H1 (cell line): ENCODE data around the gene KLHL29. TPM values are rescaled to one million over a fixed set of nuclear protein-coding genes. Genes with fewer than 3 reads are reported as not detected.

Experiments used
- CTCF ChIA-PET: fragments of 300-600 bp; sonication (Branson Sonifier 250); formaldehyde crosslinking; loops from one replicate; lab custom pipeline; 2021; ENCODE audit not compliant: partially characterized antibody; lab: Charles Lee
- POLR2A ChIA-PET: fragments of 300-600 bp; sonication (Branson Sonifier 250); formaldehyde crosslinking; loops from one replicate; lab custom pipeline; 2021; ENCODE audit warnings: inconsistent platforms; ENCODE audit not compliant: partially characterized antibody; lab: Charles Lee
- DNase-seq, 2 experiments: peaks; one replicate each; pipeline versions ENCODE4 v3.0.0 to v3.0.0-alpha.2; 2010 to 2022; ENCODE audit warnings: low spot score in 2 of 2, low read depth in 1 of 2, mixed read lengths in 1 of 2
- FAIRE-seq: peaks from 2 replicates; lab custom pipeline; 2011; peaks lifted over from hg19 to GRCh38; lab: Jason Lieb, UNC
- H2AFZ ChIP-seq: 2 replicates; pipeline ENCODE4 v1.8.1; 2012; ENCODE audit warnings: low read length, inconsistent platforms
- H2AK5ac ChIP-seq: 2 replicates; pipeline ENCODE4 v1.6.1; 2013; ENCODE audit warnings: low read depth, low read length
- H2BK120ac ChIP-seq: replicated peaks from 2 replicates; pipeline ENCODE3; 2013; ENCODE audit warnings: low read depth, low read length, inconsistent platforms
- H2BK12ac ChIP-seq: 2 replicates; pipeline ENCODE4 v1.6.1; 2013; ENCODE audit warnings: low read depth, low read length
- H2BK15ac ChIP-seq: 2 replicates; pipeline ENCODE4 v1.6.1; 2013; ENCODE audit warnings: low read length
- H2BK20ac ChIP-seq: 2 replicates; pipeline ENCODE4 v1.6.1; 2013; ENCODE audit warnings: low read length
- H2BK5ac ChIP-seq: 2 replicates; pipeline ENCODE4 v1.6.1; 2013; ENCODE audit warnings: low read depth, low read length
- H3K14ac ChIP-seq: 2 replicates; pipeline ENCODE4 v1.6.1; 2013; ENCODE audit warnings: inconsistent platforms; ENCODE audit not compliant: insufficient read length
- H3K18ac ChIP-seq: 2 replicates; pipeline ENCODE4 v1.6.1; 2013; ENCODE audit warnings: low read length; ENCODE audit errors: extremely low read depth
- H3K23ac ChIP-seq: 2 replicates; pipeline ENCODE4 v1.6.1; 2013; ENCODE audit warnings: inconsistent platforms; ENCODE audit not compliant: insufficient read length
- H3K23me2 ChIP-seq: 2 replicates; pipeline ENCODE4 v1.6.1; 2013; ENCODE audit warnings: low read depth, low read length
- H3K27ac ChIP-seq: 2 replicates; pipeline ENCODE4 v1.6.1; 2011; ENCODE audit warnings: low read depth, low read length, inconsistent platforms
- H3K27me3 ChIP-seq, 4 experiments: replicated peaks in 1 of 4; 1 replicate in 1 of 4; 2 replicates in 3 of 4; pipeline versions ENCODE4 v1.6.1 to v1.8.1; 2011 to 2013; ENCODE audit warnings: low read length in 3 of 4, mild to moderate bottlenecking in 3 of 4, inconsistent platforms in 2 of 4, mixed read lengths in 2 of 4, moderate library complexity in 1 of 4; ENCODE audit not compliant: control insufficient read depth in 3 of 4, insufficient read depth in 3 of 4; ENCODE audit errors: extremely low read depth in 1 of 4
- H3K36me3 ChIP-seq, 4 experiments: 2 replicates each; pipeline versions ENCODE4 v1.6.1 to v1.8.1; 2011 to 2013; ENCODE audit warnings: mild to moderate bottlenecking in 4 of 4, low read length in 3 of 4, moderate library complexity in 2 of 4, control low read depth in 1 of 4, inconsistent platforms in 1 of 4; ENCODE audit not compliant: insufficient read depth in 4 of 4, control insufficient read depth in 2 of 4
- H3K4ac ChIP-seq: replicated peaks from 2 replicates; pipeline ENCODE3; 2013; ENCODE audit warnings: low read length, low read depth, mixed read lengths, inconsistent platforms; ENCODE audit not compliant: insufficient read length
- H3K4me1 ChIP-seq, 4 experiments: replicated peaks in 1 of 4; 1 replicate in 1 of 4; 2 replicates in 3 of 4; pipeline versions ENCODE4 v1.6.1 to v1.8.1; 2011 to 2013; ENCODE audit warnings: low read length in 3 of 4, inconsistent platforms in 2 of 4, mixed read lengths in 1 of 4; ENCODE audit not compliant: insufficient read depth in 4 of 4, control insufficient read depth in 3 of 4
- H3K4me2 ChIP-seq, 2 experiments: 2 replicates each; pipeline versions ENCODE4 v1.6.1 to v1.8.1; 2011 to 2013; ENCODE audit warnings: low read depth in 2 of 2, low read length in 2 of 2, control low read depth in 1 of 2, inconsistent platforms in 1 of 2, mild to moderate bottlenecking in 1 of 2; ENCODE audit not compliant: insufficient read depth in 1 of 2
- H3K4me3 ChIP-seq, 4 experiments: fragments of 200-600, 300-600 bp in 1 of 4; sonication (generic), shearing (Covaris generic), sonication (Bioruptor Twin) in 1 of 4; 2 replicates each; pipeline versions ENCODE4 v1.5.1 to v1.8.1; 2011 to 2016; ENCODE audit warnings: low read length in 4 of 4, low read depth in 3 of 4, control low read depth in 2 of 4, inconsistent platforms in 2 of 4, mild to moderate bottlenecking in 2 of 4, mixed read lengths in 1 of 4, moderate library complexity in 1 of 4; ENCODE audit not compliant: insufficient read depth in 2 of 4; ENCODE audit errors: extremely low read depth in 1 of 4
- H3K56ac ChIP-seq: replicated peaks from 2 replicates; pipeline ENCODE3; 2013; ENCODE audit warnings: low read depth, mild to moderate bottlenecking, mixed read lengths, low read length, inconsistent platforms; ENCODE audit not compliant: insufficient read length
- H3K79me1 ChIP-seq: 2 replicates; pipeline ENCODE4 v1.6.1; 2013; ENCODE audit warnings: low read depth, low read length, control low read depth
- H3K79me2 ChIP-seq, 2 experiments: 2 replicates each; pipeline versions ENCODE4 v1.6.1 to v1.8.1; 2012 to 2013; ENCODE audit warnings: low read length in 2 of 2, mild to moderate bottlenecking in 2 of 2, inconsistent platforms in 1 of 2; ENCODE audit not compliant: insufficient read depth in 2 of 2, control insufficient read depth in 1 of 2
- H3K9ac ChIP-seq, 4 experiments: replicated peaks in 1 of 4; 1 replicate in 1 of 4; 2 replicates in 3 of 4; pipeline versions ENCODE4 v1.6.1 to v1.8.1; 2011 to 2013; ENCODE audit warnings: low read depth in 3 of 4, low read length in 3 of 4, control low read depth in 2 of 4, mild to moderate bottlenecking in 2 of 4, moderate library complexity in 2 of 4, inconsistent platforms in 1 of 4; ENCODE audit errors: extremely low read depth in 1 of 4
- H3K9me3 ChIP-seq, 2 experiments: 2 replicates each; pipeline versions ENCODE4 v1.6.1 to v1.8.1; 2012 to 2013; ENCODE audit warnings: mild to moderate bottlenecking in 2 of 2, moderate library complexity in 2 of 2, control low read depth in 1 of 2, inconsistent platforms in 1 of 2, low read depth in 1 of 2, low read length in 1 of 2, mixed read lengths in 1 of 2; ENCODE audit not compliant: insufficient read depth in 2 of 2
- H4K20me1 ChIP-seq, 2 experiments: replicated peaks in 1 of 2; 2 replicates each; pipeline versions ENCODE3 to v1.8.1; 2011 to 2013; ENCODE audit warnings: inconsistent platforms in 2 of 2, low read length in 2 of 2, mild to moderate bottlenecking in 1 of 2; ENCODE audit not compliant: insufficient read depth in 2 of 2, control insufficient read depth in 1 of 2
- H4K5ac ChIP-seq: 2 replicates; pipeline ENCODE4 v1.6.1; 2013; ENCODE audit warnings: low read length, low read depth, mixed read lengths, inconsistent platforms; ENCODE audit not compliant: insufficient read length
- H4K8ac ChIP-seq: 2 replicates; pipeline ENCODE4 v1.8.0; 2013; ENCODE audit warnings: mild to moderate bottlenecking, moderate library complexity, low read length, inconsistent platforms; ENCODE audit not compliant: insufficient read depth; ENCODE audit errors: extremely low read depth
- H4K91ac ChIP-seq: replicated peaks from 2 replicates; pipeline ENCODE3; 2013; ENCODE audit warnings: low read length, mixed read lengths, inconsistent platforms; ENCODE audit not compliant: insufficient read length
- BRCA1 ChIP-seq: IDR thresholded peaks from 2 replicates; pipeline ENCODE4 v1.6.1; 2012; ENCODE audit warnings: low read depth, low read length, improper control_type of control experiment
- GTF2F1 ChIP-seq: IDR thresholded peaks from 2 replicates; pipeline ENCODE4 v1.6.1; 2012; ENCODE audit warnings: low read depth, low read length, improper control_type of control experiment, borderline replicate concordance
- HDAC2 ChIP-seq, 2 experiments: fragments of 300-600 bp in 1 of 2; sonication (generic) in 1 of 2; IDR thresholded peaks; 2 replicates each; pipeline ENCODE4 v1.6.1; 2011 to 2012; ENCODE audit warnings: low read depth in 2 of 2, low read length in 2 of 2, mild to moderate bottlenecking in 2 of 2, moderate library complexity in 2 of 2, borderline replicate concordance in 1 of 2, inconsistent platforms in 1 of 2
- KDM5A ChIP-seq: fragments of 200-600 bp; IDR thresholded peaks from 2 replicates; pipeline ENCODE4 v1.7.1; 2012; ENCODE audit warnings: mild to moderate bottlenecking, low read length, inconsistent platforms, mixed read lengths
- POU5F1 ChIP-seq: IDR thresholded peaks from 2 replicates; pipeline ENCODE4 v1.6.1; 2011; ENCODE audit warnings: low read depth, mild to moderate bottlenecking, low read length, moderate library complexity
- SIN3A ChIP-seq, 2 experiments: IDR thresholded peaks in 1 of 2; conservative IDR thresholded peaks in 1 of 2; 2 replicates each; pipeline ENCODE4 v1.6.1; 2011 to 2012; ENCODE audit warnings: low read length in 2 of 2, improper control_type of control experiment in 1 of 2, low read depth in 1 of 2, mild to moderate bottlenecking in 1 of 2
- SP1 ChIP-seq: IDR thresholded peaks from 2 replicates; pipeline ENCODE4 v1.6.1; 2011; ENCODE audit warnings: low read depth, low read length
- SP2 ChIP-seq: IDR thresholded peaks from 2 replicates; pipeline ENCODE4 v1.6.1; 2012; ENCODE audit warnings: mild to moderate bottlenecking, low read length, inconsistent platforms
- SP4 ChIP-seq: IDR thresholded peaks from 2 replicates; pipeline ENCODE4 v1.6.1; 2012; ENCODE audit warnings: low read length, inconsistent platforms
- SUZ12 ChIP-seq: fragments of 200-600 bp; sonication (generic); IDR thresholded peaks from 2 replicates; pipeline ENCODE4 v1.6.1; 2012; ENCODE audit warnings: mild to moderate bottlenecking, inconsistent platforms, low read length, moderate library complexity, mixed read lengths
- TBP ChIP-seq: IDR thresholded peaks from 2 replicates; pipeline ENCODE4 v1.6.1; 2011; ENCODE audit warnings: low read depth, low read length, improper control_type of control experiment
- TEAD4 ChIP-seq: IDR thresholded peaks from 2 replicates; pipeline ENCODE4 v1.6.1; 2012; ENCODE audit warnings: low read depth, low read length, inconsistent platforms, mixed read lengths
- WGBS, 2 experiments: shearing (Covaris generic) in 1 of 2; methylation state at CpG; one replicate each; pipeline versions ENCODE4 v1.1.6 to v1.1.7; 2013 to 2015; ENCODE audit warnings: low lambda C conversion rate in 2 of 2, mixed read lengths in 2 of 2, inconsistent platforms in 1 of 2, low coverage in 1 of 2, missing lambda C conversion rate in 1 of 2; ENCODE audit not compliant: insufficient replicate concordance in 2 of 2, insufficient coverage in 1 of 2, insufficient read length in 1 of 2; ENCODE audit errors: extremely low coverage in 1 of 2, missing lambda C conversion rate in 1 of 2; 5-methylcytosine and 5-hydroxymethylcytosine counted together
- polyA plus RNA-seq, 7 experiments: library from polyadenylated mRNA; depleted of rRNA in 3 of 7; stranded (reverse) in 5 of 7; unstranded in 2 of 7; fragments of >200 nt in 5 of 7; fragments of 200-250 nt in 2 of 7; gene quantifications; 1 replicate in 5 of 7; 2 replicates in 1 of 7; 4 replicates in 1 of 7; pipeline versions ENCODE4 v1.2.1 to v1.2.3, GENCODE V29; 2011 to 2013; ENCODE audit warnings: missing spikeins in 2 of 7, mixed read lengths in 2 of 7
- total RNA-seq: library from RNA; stranded (reverse); fragmentation: NEBNext Ultra II Directional; extraction: Animal tissue kit (Norgen Biotek cat#: 25700); gene quantifications from 2 replicates; pipeline ENCODE4 v1.2.1, GENCODE V29; 2021
- TF ChIP-seq, protein P1 (sequence below): IDR thresholded peaks from 2 replicates; pipeline ENCODE4 v1.6.1; 2012; ENCODE audit warnings: low read length, inconsistent platforms

Gene KLHL29
- total and polyA plus RNA-seq, 2 of the 8 experiments (the other 6 are each of a cell fraction or from before 2014, with no cell fraction given) = 1.1 to 4.7 TPM

DNA sequence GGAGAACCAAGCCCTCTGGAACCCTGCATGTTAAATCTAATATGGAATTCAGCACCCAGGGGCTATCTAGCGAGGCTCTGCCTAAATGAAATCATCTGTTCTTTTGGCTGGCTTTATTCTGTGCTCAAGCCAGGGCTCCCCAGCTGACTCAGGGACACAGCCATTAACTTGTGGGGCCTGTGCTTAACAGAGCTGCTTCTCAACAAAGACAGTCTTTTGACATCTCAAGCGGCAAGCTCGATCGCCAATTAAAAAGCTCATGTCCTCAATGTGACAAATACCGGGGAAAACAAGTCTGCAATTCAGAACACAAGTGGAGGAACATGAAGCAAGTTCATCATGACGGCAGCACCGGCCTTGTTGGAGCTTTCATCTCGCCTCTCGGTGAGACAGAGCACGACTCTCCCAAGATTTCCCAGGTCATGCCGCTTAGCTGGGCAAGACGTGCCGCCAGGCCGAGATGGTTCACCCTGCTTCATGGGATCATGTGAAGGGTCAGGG lies 64.9 kb downstream of the KLHL29 start:
- H2BK5ac ChIP-seq = no peak overlapping the region
- no peak overlapping the region for H3K4me3 ChIP-seq
- H2AFZ ChIP-seq = no peak overlapping the region
- H4K8ac ChIP-seq = no peak overlapping the region
- H4K5ac ChIP-seq = no peak overlapping the region
- H4K20me1 ChIP-seq = no peaks in the 10 kb centered on the region
- DNase-seq (no peak), FAIRE-seq (no peak)
- no peak overlapping the region for H3K14ac ChIP-seq
- H3K9ac ChIP-seq = no peak overlapping the region
- no peaks in the 10 kb centered on the region for H3K79me1 ChIP-seq
- H3K56ac ChIP-seq = no peak overlapping the region
- H3K23me2 ChIP-seq = no peaks in the 10 kb centered on the region
- no peak overlapping the region for H3K4me2 ChIP-seq
- H3K27me3 ChIP-seq = no peaks in the 10 kb centered on the region
- H2AK5ac ChIP-seq = no peak overlapping the region
- H2BK20ac ChIP-seq = no peak overlapping the region
- peaks cover 0 to 5% (median 0%) of the 10 kb centered on the region in 4 experiments; a peak in 1 of 7 replicates for H3K4me1 ChIP-seq
- H3K36me3 ChIP-seq = no peaks in the 10 kb centered on the region
- H2BK15ac ChIP-seq = no peak overlapping the region
- POLR2A ChIA-PET = no interaction called here
- H3K18ac ChIP-seq = no peak overlapping the region
- CTCF ChIA-PET = interaction anchor here (0.5 to 7.0 kb wide), 7 partner anchors 10 to 119 kb away, joined by 3 to 42 read pairs (median 3); no protein-coding TSS in a partner anchor
- no peak overlapping the region for H3K27ac ChIP-seq
- no peak overlapping the region for H4K91ac ChIP-seq
- H3K79me2 ChIP-seq = no peaks in the 10 kb centered on the region
- H2BK12ac ChIP-seq = no peak overlapping the region
- no peak overlapping the region for H2BK120ac ChIP-seq
- no peak overlapping the region for H3K23ac ChIP-seq
- WGBS, 2 experiments = 93% methylated on average over 14 of the region's 14 CpGs; no CpG with 5 or more reads in 1 of the 2 experiments
- no peaks in the 10 kb centered on the region for H3K9me3 ChIP-seq
- no peak overlapping the region for H3K4ac ChIP-seq
- TF ChIP-seq SP4 (no peak), GTF2F1 (no peak), POU5F1 (no peak), KDM5A (no peak), BRCA1 (no peak), SUZ12 (no peak), TEAD4 (no peak), TBP (no peak), HDAC2 (IDR thresholded peaks at IDR 0.05; ENCODE audit: borderline replicate concordance in 1 of 2, low read depth in 2 of 2, low read length in 2 of 2) (no peak), SP2 (no peak), SP1 (no peak), SIN3A (conservative IDR thresholded peaks at IDR 0.05 in 1 of 2, IDR thresholded peaks at IDR 0.05 in 1 of 2; ENCODE audit: low read depth in 1 of 2, low read length in 2 of 2) (no peak)
- TF ChIP-seq, protein P1, sequence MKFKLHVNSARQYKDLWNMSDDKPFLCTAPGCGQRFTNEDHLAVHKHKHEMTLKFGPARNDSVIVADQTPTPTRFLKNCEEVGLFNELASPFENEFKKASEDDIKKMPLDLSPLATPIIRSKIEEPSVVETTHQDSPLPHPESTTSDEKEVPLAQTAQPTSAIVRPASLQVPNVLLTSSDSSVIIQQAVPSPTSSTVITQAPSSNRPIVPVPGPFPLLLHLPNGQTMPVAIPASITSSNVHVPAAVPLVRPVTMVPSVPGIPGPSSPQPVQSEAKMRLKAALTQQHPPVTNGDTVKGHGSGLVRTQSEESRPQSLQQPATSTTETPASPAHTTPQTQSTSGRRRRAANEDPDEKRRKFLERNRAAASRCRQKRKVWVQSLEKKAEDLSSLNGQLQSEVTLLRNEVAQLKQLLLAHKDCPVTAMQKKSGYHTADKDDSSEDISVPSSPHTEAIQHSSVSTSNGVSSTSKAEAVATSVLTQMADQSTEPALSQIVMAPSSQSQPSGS = no peak
